GM13976 (cell line): ENCODE results near the gene ERN2.
"Not testable (repeated sequence)": the region's sequence is repeated elsewhere in the genome, so short reads cannot be mapped to it uniquely, and the experiment has no call there.

Experiments used
- DNase-seq: peaks from one replicate; pipeline ENCODE4 v3.0.0; 2012; ENCODE audit warnings: low spot score
- in situ Hi-C: fragments of 300-500 bp; cut with MboI; formaldehyde crosslinking; loops from one replicate; pipeline ENCODE4 v1.12.0; 2022; ENCODE audit warnings: low sequenced_read_pairs, mixed read lengths, inconsistent platforms; ENCODE audit not compliant: unreplicated experiment
- TF ChIP-seq, protein P1 (sequence below): IDR thresholded peaks from 2 replicates; pipeline ENCODE4 v1.5.1; 2012; ENCODE audit warnings: borderline replicate concordance, mild to moderate bottlenecking; ENCODE audit not compliant: insufficient read depth; ENCODE audit errors: extremely low read depth, missing control alignments, control extremely low read depth

The ERN2 gene

DNA sequence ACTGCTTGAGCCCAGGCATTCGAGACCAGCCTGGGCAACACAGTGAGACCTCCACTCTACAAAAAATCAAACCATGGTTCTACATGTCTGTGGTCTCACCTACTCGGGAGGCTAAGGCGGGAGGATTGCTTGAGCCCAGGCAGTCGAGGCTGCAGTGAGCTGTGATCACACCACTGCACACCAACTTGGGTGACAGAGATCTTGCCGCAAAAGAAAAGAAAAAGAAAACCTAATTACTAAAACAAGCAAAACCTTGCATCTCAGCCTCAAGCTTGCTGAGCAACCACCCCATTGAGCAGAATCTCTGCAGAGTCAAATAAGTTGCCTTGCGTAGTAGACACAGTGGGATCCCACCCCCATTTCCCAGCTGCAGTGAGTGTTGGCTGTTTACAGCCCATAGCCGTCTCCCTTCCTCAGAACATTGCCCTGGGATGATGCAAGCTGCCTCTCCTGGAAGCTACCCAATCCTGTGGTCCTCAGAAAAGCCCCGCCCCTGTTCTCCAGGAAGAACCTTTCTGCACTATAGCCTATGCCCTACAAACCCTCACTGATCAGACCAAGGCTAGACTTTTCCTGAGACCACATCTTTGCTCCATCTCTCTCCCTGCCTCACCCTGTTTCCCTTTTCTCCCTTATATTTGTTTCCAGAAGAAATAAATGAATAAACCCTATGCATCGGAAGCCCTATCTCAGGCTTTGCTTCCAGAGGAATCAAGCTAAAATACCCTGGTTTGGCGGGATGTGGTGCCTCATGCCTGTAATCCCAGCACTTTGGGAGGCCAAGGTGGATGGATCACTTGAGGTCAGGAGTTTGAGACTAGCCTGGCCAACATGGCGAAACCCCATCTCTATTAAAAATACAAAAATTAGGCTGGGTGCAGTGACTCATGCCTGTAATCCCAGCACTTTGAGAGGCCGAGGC is 16.7 kb upstream of the ERN2 start:
- DNase-seq: no peak
- in situ Hi-C loops: no loop called here
- TF ChIP-seq, protein P1, sequence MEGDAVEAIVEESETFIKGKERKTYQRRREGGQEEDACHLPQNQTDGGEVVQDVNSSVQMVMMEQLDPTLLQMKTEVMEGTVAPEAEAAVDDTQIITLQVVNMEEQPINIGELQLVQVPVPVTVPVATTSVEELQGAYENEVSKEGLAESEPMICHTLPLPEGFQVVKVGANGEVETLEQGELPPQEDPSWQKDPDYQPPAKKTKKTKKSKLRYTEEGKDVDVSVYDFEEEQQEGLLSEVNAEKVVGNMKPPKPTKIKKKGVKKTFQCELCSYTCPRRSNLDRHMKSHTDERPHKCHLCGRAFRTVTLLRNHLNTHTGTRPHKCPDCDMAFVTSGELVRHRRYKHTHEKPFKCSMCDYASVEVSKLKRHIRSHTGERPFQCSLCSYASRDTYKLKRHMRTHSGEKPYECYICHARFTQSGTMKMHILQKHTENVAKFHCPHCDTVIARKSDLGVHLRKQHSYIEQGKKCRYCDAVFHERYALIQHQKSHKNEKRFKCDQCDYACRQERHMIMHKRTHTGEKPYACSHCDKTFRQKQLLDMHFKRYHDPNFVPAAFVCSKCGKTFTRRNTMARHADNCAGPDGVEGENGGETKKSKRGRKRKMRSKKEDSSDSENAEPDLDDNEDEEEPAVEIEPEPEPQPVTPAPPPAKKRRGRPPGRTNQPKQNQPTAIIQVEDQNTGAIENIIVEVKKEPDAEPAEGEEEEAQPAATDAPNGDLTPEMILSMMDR: no peak

DNA sequence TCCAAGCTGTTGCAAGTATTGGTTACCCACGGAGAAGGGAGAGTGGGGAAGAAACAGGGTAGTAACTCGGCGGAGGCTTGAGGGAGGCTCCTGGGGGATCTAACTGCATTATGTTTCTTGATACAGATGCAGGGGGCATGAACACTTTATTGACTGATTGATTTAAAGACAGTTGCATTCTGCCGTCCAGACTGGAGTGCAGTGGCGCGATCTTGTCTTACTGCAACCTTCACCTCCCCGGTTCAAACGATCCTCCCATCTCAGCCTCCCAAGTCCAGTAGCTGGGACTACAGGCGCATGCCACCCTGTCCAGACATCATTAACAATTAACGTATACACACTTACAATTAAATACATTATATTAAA is 15.1 kb upstream of the ERN2 start:
- in situ Hi-C loops: no loop called here
- TF ChIP-seq, protein P1: no peak
- DNase-seq: no peak

DNA sequence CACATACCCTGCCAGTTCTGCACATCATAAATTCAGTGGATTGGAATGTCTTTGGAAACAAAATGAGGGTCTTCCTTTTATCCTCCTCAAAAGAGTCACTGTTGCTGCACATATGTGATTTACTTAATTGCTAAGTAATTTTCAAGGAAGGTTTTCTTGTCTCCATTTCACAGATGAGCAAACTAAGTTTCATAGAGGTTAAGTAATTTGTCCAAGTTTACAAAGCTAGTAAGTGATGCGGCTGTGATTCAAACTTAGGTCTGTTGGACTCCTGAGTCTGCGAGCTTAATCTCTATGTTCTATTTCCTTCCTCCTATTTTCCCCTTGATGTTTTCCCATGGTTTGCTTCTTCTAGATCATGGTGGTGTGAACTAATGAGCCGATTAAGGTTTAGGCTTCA is 13.7 kb upstream of the ERN2 start:
- TF ChIP-seq, protein P1: no peak
- in situ Hi-C loops: no loop called here
- no peak for DNase-seq

DNA sequence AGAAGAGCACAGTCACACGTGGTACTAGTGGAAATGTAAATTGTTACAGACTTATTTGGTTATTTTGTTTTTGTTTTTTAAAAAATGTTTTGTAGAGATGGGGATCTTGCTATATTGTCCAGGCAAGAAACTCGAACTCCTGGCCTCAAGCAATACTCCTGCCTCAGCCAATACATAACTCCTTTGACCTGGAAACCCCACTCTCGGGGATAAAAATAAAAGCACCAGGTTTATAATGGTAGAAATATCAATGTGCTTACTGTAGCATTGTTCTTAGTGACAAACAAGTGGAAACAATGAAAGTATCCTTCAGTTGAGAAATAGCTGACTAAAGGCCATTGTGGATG is 11.7 kb upstream of the ERN2 start:
- TF ChIP-seq, protein P1: no peak
- no peak for DNase-seq
- in situ Hi-C loops: no loop called here

DNA sequence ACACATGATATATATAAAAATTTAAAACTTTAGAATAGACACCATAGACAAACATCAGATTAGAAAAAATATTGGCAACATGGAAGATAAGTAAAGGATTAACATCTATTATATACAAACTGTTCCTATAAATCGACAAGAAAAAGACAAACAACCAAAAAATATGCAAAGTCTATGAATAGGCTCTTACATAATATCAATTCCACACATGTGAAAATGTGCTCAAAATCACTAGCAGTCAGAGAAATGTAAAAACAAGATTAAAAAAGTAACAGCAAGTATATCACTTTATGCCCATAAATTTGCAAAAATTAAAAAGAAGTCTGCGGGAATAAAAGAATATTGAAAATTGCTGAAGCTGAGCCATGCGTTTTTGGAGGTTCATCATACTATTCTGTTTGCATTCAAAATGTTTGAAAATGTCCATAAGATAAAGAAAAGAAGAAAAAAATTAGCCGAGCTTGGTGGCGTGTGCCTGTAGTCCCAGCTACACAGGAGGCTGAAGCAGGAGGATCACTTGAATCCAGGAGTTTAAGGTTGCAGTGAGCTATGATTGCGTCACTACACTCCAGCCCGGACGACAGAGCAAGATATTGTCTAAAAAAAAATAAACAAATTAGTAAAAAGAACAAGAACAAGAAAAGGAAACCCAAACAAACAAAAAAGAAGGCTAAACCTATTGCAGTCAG is 11.2 kb upstream of the ERN2 start:
- no peak for DNase-seq
- in situ Hi-C loops: no loop called here
- TF ChIP-seq, protein P1: no peak

GRCh38 chr16:23722613-23723240 is 9.7 kb upstream of the ERN2 start:
- DNase-seq, in situ Hi-C loops: not testable (repeated sequence)

GRCh38 chr16:23716484-23716883 is 3.5 kb upstream of the ERN2 start:
- TF ChIP-seq, protein P1: no peak
- no peak for DNase-seq
- in situ Hi-C loops: no loop called here
